Ovary (tissue), 3 donors: Measurements from ENCODE around the gene CD28.

Experiments
- CTCF ChIP-seq, 3 donors: fragments of 450-650 bp in 2 of 3; fragments of 200-600 bp in 1 of 3; IDR thresholded peaks; one replicate each; pipeline versions ENCODE4 v1.5.1 to v1.8.0; 2016 to 2022; ENCODE audit warnings: antibody characterized with exemption in 3 of 3, mild to moderate bottlenecking in 1 of 3
- POLR2A ChIP-seq: fragments of 450-650 bp; IDR thresholded peaks from one replicate; pipeline ENCODE4 v1.6.1; 2017; ENCODE audit warnings: antibody characterized with exemption, mild to moderate bottlenecking, moderate library complexity
- donor health status: DM: no; HTN: no; CAD: no.

- TF ChIP-seq CTCF (IDR thresholded peaks at IDR 0.05) (no peak), POLR2A (no peak)
These were observed 21.9 kb downstream of the CD28 start for GRCh38 chr2:203728321-203728720.
